Panc1 (cell line): ENCODE data around the gene HCRT. TPM values are rescaled to one million over a fixed set of nuclear protein-coding genes. Genes with fewer than 3 reads are reported as not detected.

Experiments
- ATAC-seq: fragments of 200-7000 bp; cut with Tn5 transposase; 2 replicates; pipeline ENCODE4 v1.9.1; 2020; ENCODE audit warnings: mild to moderate bottlenecking, moderate library complexity
- BruUV-seq: library from RNA; stranded (reverse); fragments of 400-500 nt; replicated peaks from 2 replicates; lab custom pipeline; 2021; lab: Mats Ljungman, UMichigan
- CTCF ChIA-PET: fragments of 300-600 bp; sonication (Branson Sonifier 250); formaldehyde crosslinking; loops from one replicate; lab custom pipeline; 2022; ENCODE audit warnings: antibody characterized with exemption; lab: Charles Lee
- POLR2A ChIA-PET: fragments of 300-600 bp; sonication (Branson Sonifier 250); formaldehyde crosslinking; loops from one replicate; lab custom pipeline; 2022; ENCODE audit warnings: antibody characterized with exemption; lab: Charles Lee
- DNase-seq: peaks from one replicate; pipeline ENCODE4 v3.0.0-alpha.2; 2010; ENCODE audit warnings: low read depth, low spot score
- H3K27ac ChIP-seq: 2 replicates; pipeline ENCODE4 v1.5.1; 2011; ENCODE audit warnings: mild to moderate bottlenecking, low read length, inconsistent platforms
- H3K27me3 ChIP-seq: fragments of 200-500 bp; sonication (Bioruptor generic); 2 replicates; pipeline ENCODE4 v1.6.0; 2014; ENCODE audit warnings: low read length, inconsistent platforms; ENCODE audit not compliant: control insufficient read depth, insufficient read depth
- H3K36me3 ChIP-seq: fragments of 200-500 bp; sonication (Bioruptor generic); 2 replicates; pipeline ENCODE4 v1.5.1; 2014; ENCODE audit warnings: inconsistent platforms, mild to moderate bottlenecking, low read length, moderate library complexity; ENCODE audit not compliant: control insufficient read depth, insufficient read depth
- H3K4me1 ChIP-seq: 2 replicates; pipeline ENCODE4 v1.5.1; 2011; ENCODE audit warnings: inconsistent platforms, mild to moderate bottlenecking, low read length, moderate library complexity; ENCODE audit not compliant: control insufficient read depth, insufficient read depth
- H3K4me3 ChIP-seq, 2 experiments: 2 replicates each; pipeline ENCODE4 v1.5.1; 2011 to 2012; ENCODE audit warnings: low read depth in 2 of 2, low read length in 2 of 2, mild to moderate bottlenecking in 2 of 2, inconsistent platforms in 1 of 2, moderate library complexity in 1 of 2
- H3K9me3 ChIP-seq: fragments of 200-500 bp; sonication (Bioruptor generic); 2 replicates; pipeline ENCODE4 v1.5.1; 2014; ENCODE audit warnings: low read depth, mild to moderate bottlenecking, inconsistent platforms, low read length, moderate library complexity; ENCODE audit not compliant: control insufficient read depth, insufficient read depth
- POLR2AphosphoS5 ChIP-seq: IDR thresholded peaks from 2 replicates; pipeline ENCODE4 v1.6.1; 2012; ENCODE audit warnings: mild to moderate bottlenecking, low read depth, low read length, moderate library complexity
- SIN3A ChIP-seq: IDR thresholded peaks from 2 replicates; pipeline ENCODE4 v1.6.1; 2012; ENCODE audit warnings: low read depth, mild to moderate bottlenecking, low read length, moderate library complexity, borderline replicate concordance; ENCODE audit not compliant: insufficient read depth
- TCF7L2 ChIP-seq: IDR thresholded peaks from 2 replicates; pipeline ENCODE4 v1.6.1; 2011; ENCODE audit warnings: mild to moderate bottlenecking, low read depth, low read length, inconsistent platforms
- in situ Hi-C: cut with HindIII; loops from 2 replicates; pipeline ENCODE4 v1.10.0; 2016; ENCODE audit warnings: low sequenced_read_pairs, low pct_unique_long_range_greater_than_20kb
- intact Hi-C: fragments of 100-400 bp; cut with micrococcal nuclease; formaldehyde crosslinking; loops from one replicate; pipeline ENCODE4 v1.10.0; 2022; ENCODE audit not compliant: unreplicated experiment
- total RNA-seq: library from RNA; stranded (reverse); gene quantifications from one replicate; pipeline ENCODE4 v1.2.1, GENCODE V29; 2021; ENCODE audit not compliant: unreplicated experiment
- TF ChIP-seq, protein P1 (sequence below): fragments of 450-650 bp; IDR thresholded peaks from 2 replicates; pipeline ENCODE4 v1.5.1; 2017; ENCODE audit warnings: mild to moderate bottlenecking
- TF ChIP-seq, protein P2 (sequence below), 2 experiments: IDR thresholded peaks; 2 replicates each; pipeline ENCODE4 v1.6.1; 2011 to 2012; ENCODE audit warnings: low read depth in 2 of 2, control low read depth in 1 of 2, low read length in 1 of 2, mild to moderate bottlenecking in 1 of 2, moderate library complexity in 1 of 2; ENCODE audit not compliant: insufficient read depth in 1 of 2

Gene HCRT
- total RNA-seq, 1 experiment from 2014 or later: not detected

DNA sequence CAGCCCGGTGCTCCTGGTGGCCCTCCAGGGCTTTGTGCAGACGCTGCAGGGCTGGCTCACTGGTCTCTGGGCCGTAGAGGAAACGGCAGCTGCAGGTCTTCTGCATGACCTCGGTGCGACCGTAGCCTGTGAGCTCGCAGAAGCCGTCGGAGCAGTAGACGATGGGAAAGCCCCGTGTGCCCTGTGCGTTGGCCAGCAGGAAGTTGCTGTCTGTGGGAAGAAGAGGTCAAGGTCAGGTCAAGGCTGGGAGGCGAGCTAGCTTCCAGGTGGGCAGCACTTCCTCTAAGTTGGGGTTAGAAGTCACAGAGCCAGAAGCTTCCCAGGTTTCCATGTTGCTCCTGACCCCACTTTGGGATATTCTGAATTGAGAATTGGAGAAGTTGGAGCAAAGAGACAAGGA, 6.4 kb downstream of the HCRT start:
- no peak for DNase-seq
- intact Hi-C loops (no loop called here), in situ Hi-C loops (no loop called here)
- BruUV-seq: no TSS peak
- CTCF ChIA-PET: no interaction called here
- no peaks in the 10 kb centered on the region for H3K27me3 ChIP-seq
- POLR2A ChIA-PET: no interaction called here
- no peaks in the 10 kb centered on the region for H3K36me3 ChIP-seq
- ATAC-seq: no peak
- H3K4me1 ChIP-seq: peaks cover 4% of the 10 kb centered on the region
- TF ChIP-seq SIN3A (no peak), POLR2AphosphoS5 (no peak), TCF7L2 (no peak)
- TF ChIP-seq, protein P1, sequence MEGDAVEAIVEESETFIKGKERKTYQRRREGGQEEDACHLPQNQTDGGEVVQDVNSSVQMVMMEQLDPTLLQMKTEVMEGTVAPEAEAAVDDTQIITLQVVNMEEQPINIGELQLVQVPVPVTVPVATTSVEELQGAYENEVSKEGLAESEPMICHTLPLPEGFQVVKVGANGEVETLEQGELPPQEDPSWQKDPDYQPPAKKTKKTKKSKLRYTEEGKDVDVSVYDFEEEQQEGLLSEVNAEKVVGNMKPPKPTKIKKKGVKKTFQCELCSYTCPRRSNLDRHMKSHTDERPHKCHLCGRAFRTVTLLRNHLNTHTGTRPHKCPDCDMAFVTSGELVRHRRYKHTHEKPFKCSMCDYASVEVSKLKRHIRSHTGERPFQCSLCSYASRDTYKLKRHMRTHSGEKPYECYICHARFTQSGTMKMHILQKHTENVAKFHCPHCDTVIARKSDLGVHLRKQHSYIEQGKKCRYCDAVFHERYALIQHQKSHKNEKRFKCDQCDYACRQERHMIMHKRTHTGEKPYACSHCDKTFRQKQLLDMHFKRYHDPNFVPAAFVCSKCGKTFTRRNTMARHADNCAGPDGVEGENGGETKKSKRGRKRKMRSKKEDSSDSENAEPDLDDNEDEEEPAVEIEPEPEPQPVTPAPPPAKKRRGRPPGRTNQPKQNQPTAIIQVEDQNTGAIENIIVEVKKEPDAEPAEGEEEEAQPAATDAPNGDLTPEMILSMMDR: no peak
- TF ChIP-seq, protein P2, sequence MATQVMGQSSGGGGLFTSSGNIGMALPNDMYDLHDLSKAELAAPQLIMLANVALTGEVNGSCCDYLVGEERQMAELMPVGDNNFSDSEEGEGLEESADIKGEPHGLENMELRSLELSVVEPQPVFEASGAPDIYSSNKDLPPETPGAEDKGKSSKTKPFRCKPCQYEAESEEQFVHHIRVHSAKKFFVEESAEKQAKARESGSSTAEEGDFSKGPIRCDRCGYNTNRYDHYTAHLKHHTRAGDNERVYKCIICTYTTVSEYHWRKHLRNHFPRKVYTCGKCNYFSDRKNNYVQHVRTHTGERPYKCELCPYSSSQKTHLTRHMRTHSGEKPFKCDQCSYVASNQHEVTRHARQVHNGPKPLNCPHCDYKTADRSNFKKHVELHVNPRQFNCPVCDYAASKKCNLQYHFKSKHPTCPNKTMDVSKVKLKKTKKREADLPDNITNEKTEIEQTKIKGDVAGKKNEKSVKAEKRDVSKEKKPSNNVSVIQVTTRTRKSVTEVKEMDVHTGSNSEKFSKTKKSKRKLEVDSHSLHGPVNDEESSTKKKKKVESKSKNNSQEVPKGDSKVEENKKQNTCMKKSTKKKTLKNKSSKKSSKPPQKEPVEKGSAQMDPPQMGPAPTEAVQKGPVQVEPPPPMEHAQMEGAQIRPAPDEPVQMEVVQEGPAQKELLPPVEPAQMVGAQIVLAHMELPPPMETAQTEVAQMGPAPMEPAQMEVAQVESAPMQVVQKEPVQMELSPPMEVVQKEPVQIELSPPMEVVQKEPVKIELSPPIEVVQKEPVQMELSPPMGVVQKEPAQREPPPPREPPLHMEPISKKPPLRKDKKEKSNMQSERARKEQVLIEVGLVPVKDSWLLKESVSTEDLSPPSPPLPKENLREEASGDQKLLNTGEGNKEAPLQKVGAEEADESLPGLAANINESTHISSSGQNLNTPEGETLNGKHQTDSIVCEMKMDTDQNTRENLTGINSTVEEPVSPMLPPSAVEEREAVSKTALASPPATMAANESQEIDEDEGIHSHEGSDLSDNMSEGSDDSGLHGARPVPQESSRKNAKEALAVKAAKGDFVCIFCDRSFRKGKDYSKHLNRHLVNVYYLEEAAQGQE (IDR thresholded peaks at IDR 0.05; ENCODE audit: insufficient read depth in 1 of 2, low read depth in 2 of 2, low read length in 1 of 2): no peak
- H3K9me3 ChIP-seq: no peaks in the 10 kb centered on the region
- no peak overlapping the region for H3K27ac ChIP-seq
- H3K4me3 ChIP-seq: no peak overlapping the region

DNA sequence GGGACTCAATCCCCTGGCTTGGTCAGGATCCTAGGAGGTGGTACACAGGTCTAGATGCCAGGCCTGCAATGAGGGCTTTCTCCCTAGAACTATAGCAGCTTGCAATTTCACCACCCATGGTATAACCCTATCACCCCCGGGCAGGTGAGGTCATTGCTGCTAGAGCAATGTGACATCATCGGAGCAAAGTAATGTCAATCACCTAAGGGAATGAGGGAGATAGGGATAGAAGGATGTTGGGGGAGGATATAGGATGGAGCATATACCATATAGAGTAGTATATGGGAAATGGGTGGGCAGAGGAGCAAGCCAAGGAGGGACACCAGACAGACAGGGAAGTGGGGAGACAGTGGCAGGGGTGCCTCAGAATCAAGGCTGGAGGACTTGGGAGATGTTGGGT, 7.6 kb downstream of the HCRT start:
- no peak for TF ChIP-seq TCF7L2
- ATAC-seq: no peak
- Histone ChIP-seq H3K27me3 (no peaks in the 10 kb centered on the region), H3K4me1 (no peaks in the 10 kb centered on the region; the same call in 1 of the 2 replicates), H3K4me3 (no peak overlapping the region), H3K27ac (no peak overlapping the region), H3K9me3 (no peaks in the 10 kb centered on the region), H3K36me3 (no peaks in the 10 kb centered on the region)
- intact Hi-C loops (no loop called here), in situ Hi-C loops (no loop called here)
- POLR2A ChIA-PET: no interaction called here
- CTCF ChIA-PET: no interaction called here
- no TSS peak for BruUV-seq
- no peak for DNase-seq

DNA sequence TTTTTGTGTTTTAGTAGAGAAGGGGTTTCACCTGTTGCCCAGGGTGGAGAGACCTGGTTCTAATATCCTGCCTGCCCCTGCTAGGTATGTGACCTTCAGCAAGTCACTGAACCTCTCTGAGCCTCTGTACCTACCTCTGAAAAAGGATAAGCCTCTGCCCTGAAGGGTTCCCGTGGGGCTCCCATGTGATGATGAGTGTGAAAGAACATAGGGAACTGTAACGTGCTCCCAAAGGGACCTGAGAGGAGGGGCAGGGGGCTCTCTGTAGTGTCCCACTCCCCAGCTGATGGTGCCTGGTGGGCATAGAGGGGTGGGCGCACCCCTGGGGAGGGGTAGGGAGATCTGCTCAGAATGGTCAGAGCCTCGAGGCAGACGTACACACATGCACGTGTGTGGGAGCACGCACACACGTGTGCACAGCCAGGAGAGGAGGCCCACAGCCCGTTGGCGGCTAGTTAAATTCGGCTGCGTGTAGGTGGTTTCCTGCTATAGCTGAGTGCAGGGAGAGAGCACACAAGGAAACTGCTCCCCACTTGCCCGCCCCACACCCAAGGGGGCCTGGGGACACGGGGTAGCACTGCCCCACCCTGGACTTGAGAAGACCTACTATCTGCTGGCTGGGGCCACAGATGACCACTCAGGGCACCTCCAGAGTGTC, 11.0 kb downstream of the HCRT start:
- no TSS peak for BruUV-seq
- intact Hi-C loops: no loop called here
- in situ Hi-C loops: no loop called here
- ChIA-PET CTCF (no interaction called here), POLR2A (no interaction called here)
- DNase-seq (no peak), ATAC-seq (no peak)
- H3K27me3 ChIP-seq: no peaks in the 10 kb centered on the region
- H3K27ac ChIP-seq: no peak overlapping the region
- H3K4me1 ChIP-seq: no peaks in the 10 kb centered on the region; the same call in 1 of the 2 replicates
- no peak overlapping the region for H3K4me3 ChIP-seq
- TF ChIP-seq TCF7L2: no peak
- TF ChIP-seq, protein P1: no peak
- no peak for TF ChIP-seq SIN3A
- TF ChIP-seq, protein P2 (IDR thresholded peaks at IDR 0.05; ENCODE audit: insufficient read depth in 1 of 2, low read depth in 2 of 2, low read length in 1 of 2): no peak
- TF ChIP-seq POLR2AphosphoS5: no peak
- H3K36me3 ChIP-seq: no peaks in the 10 kb centered on the region
- no peaks in the 10 kb centered on the region for H3K9me3 ChIP-seq
